Measurements from ENCODE around the gene SRGAP1. TPM values are rescaled to one million over a fixed set of nuclear protein-coding genes. Genes with fewer than 3 reads are reported as not detected.

The SRGAP1 gene
- total RNA-seq, 2 experiments from 2014 or later = 0.02 to 0.21 TPM

DNA sequence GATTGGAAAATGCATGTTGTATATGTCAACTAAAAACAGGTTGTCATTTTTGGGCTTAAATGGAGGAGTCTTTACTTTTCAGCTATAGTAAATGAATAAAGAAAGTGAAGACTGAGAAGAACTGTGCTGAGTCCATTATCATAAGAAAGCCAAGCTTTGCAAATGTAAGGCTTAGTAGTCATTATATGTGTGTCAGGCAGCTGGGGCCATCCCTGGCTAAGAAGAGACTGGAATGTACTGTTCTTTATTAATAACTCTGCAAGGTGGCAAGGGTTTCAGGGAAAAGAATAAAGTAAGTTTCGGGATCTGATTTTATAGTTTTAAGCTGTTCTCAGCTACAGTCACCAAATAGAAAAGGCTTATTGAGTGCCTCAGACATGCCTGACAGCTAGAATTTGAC lies 48.7 kb downstream of the SRGAP1 start:
- DNase-seq (no peak), ATAC-seq (no peak)
- H3K27ac Mint-ChIP-seq = no peak overlapping the region
- H3K36me3 Mint-ChIP-seq (ENCODE audit: low read depth) = no peaks in the 10 kb centered on the region
- H3K9me3 Mint-ChIP-seq (ENCODE audit: low read depth) = no peaks in the 10 kb centered on the region
- no peaks in the 10 kb centered on the region for H3K4me1 Mint-ChIP-seq
- CTCF ChIA-PET = interaction anchor here (0.6 kb wide), 1 partner anchor 516 kb away, joined by 4 read pairs; no protein-coding TSS in a partner anchor
- intact Hi-C loops (cut with DNase I, micrococcal nuclease) = no loop called here
- POLR2A ChIA-PET = no interaction called here
- no peak overlapping the region for H3K4me3 Mint-ChIP-seq
- peaks cover 4% of the 10 kb centered on the region for H3K27me3 Mint-ChIP-seq

DNA sequence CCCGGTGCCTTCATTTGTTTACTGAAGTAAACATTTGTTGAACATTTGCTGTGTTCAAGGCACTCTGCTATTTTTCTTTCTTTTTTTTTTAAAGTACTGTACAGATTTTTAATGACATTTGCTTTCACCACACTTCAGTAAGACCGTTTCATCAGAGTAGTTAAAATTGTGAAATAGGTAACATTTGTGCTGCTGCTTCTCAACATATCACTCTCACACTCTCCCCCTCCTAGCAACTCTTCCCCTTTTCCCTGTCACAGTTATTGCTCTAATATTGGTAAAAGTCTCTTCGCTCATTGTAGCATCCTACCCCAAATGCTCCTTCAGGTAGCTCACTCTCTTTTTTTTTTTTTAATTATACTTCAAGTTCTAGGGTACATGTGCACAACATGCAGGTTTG lies 49.6 kb downstream of the SRGAP1 start:
- ChIA-PET CTCF (no interaction called here), POLR2A (no interaction called here)
- no peak for DNase-seq
- no peak overlapping the region for H3K4me3 Mint-ChIP-seq
- no peaks in the 10 kb centered on the region for H3K36me3 Mint-ChIP-seq (ENCODE audit: low read depth)
- H3K27ac Mint-ChIP-seq = no peak overlapping the region
- peaks cover 4% of the 10 kb centered on the region for H3K27me3 Mint-ChIP-seq
- intact Hi-C loops (cut with DNase I, micrococcal nuclease) = no loop called here
- ATAC-seq = no peak
- H3K4me1 Mint-ChIP-seq = no peaks in the 10 kb centered on the region
- no peaks in the 10 kb centered on the region for H3K9me3 Mint-ChIP-seq (ENCODE audit: low read depth)

DNA sequence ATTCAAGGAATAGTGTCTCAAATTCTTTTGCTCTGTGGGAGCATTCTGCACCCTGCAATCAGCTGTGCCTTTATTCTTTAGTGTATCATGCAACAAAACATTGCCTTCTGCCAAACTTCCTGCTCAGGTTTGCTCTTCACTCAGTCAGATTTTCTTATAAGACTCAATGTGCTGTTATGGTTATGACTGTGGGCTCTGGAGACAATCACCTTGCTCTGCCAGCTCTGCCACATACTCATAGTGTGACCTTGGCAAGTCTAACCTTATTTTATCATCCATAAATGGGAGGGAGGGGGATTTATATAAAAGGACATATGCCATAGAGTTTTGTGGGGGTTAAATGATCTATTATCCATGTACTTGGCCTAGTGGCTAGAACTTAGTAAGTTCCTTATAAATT lies 51.3 kb downstream of the SRGAP1 start:
- Mint-ChIP-seq H3K27ac (no peak overlapping the region), H3K9me3 (ENCODE audit: low read depth) (no peaks in the 10 kb centered on the region), H3K4me3 (no peak overlapping the region), H3K27me3 (peaks cover 7% of the 10 kb centered on the region), H3K36me3 (ENCODE audit: low read depth) (no peaks in the 10 kb centered on the region), H3K4me1 (no peaks in the 10 kb centered on the region)
- no peak for DNase-seq
- intact Hi-C loops (cut with DNase I, micrococcal nuclease) = no loop called here
- ATAC-seq = no peak
- ChIA-PET POLR2A (no interaction called here), CTCF (no interaction called here)

DNA sequence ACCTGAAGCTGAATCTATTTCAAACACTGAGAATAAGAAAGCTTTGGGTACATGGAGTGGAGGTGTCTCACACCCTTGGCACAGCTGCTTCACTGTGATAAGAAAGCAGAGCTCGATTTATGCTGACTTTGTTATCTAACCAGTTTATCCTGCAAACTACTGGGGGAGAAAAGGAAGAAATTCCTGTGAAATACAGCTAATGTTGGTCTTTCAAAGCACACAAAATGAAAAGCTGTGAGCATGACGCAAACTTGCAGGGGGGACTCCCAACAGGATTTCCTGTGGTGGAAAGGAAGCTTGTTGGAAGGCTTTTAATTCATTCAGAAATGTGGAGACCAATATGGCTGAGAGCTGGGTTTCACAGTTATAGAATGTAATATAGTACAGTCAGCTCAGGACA lies 53.4 kb downstream of the SRGAP1 start:
- no peaks in the 10 kb centered on the region for H3K9me3 Mint-ChIP-seq (ENCODE audit: low read depth)
- H3K4me1 Mint-ChIP-seq = no peaks in the 10 kb centered on the region
- no peak overlapping the region for H3K27ac Mint-ChIP-seq
- intact Hi-C loops (cut with DNase I, micrococcal nuclease) = no loop called here
- CTCF ChIA-PET = interaction anchor here (0.9 kb wide), 1 partner anchor 386 kb away, joined by 3 read pairs; no protein-coding TSS in a partner anchor
- H3K36me3 Mint-ChIP-seq (ENCODE audit: low read depth) = no peaks in the 10 kb centered on the region
- H3K27me3 Mint-ChIP-seq = peaks cover 9% of the 10 kb centered on the region
- H3K4me3 Mint-ChIP-seq = no peak overlapping the region
- DNase-seq (no peak), ATAC-seq (no peak)
- POLR2A ChIA-PET = no interaction called here

DNA sequence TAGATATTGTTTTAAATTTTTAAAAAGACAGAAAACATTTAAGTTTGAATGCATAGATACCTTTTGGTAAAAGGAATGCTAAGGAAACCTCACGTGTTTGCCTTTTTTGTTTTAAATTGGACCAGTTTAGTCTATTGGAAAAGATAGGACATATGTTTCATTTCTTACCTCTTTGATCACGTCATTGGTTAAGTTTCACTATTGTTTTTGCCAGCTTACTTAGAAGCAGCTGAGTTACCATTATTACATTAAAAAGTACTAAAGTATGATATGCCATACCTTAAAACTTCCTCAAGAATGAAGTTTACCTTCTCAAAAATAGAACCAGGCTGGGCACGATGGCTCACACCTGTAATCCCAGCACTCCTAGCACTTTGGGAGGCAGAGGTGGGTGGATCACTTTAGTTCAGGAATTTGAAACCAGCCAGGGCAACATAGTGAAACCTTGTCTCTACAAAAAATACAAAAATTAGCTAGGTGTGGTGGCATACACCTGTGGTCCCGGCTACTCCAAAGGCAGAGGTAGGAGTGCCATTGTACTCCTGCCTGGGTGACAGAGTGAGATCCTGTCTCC lies 54.4 kb downstream of the SRGAP1 start:
- intact Hi-C loops (cut with DNase I, micrococcal nuclease) = no loop called here
- Mint-ChIP-seq H3K4me3 (no peak overlapping the region), H3K27ac (no peak overlapping the region), H3K36me3 (ENCODE audit: low read depth) (no peaks in the 10 kb centered on the region), H3K27me3 (peaks cover 9% of the 10 kb centered on the region), H3K9me3 (ENCODE audit: low read depth) (no peaks in the 10 kb centered on the region), H3K4me1 (no peaks in the 10 kb centered on the region)
- ATAC-seq (no peak), DNase-seq (no peak)
- ChIA-PET POLR2A (no interaction called here), CTCF (interaction anchor here (0.6 kb wide), 1 partner anchor 67 kb away, joined by 5 read pairs; no protein-coding TSS in a partner anchor)

DNA sequence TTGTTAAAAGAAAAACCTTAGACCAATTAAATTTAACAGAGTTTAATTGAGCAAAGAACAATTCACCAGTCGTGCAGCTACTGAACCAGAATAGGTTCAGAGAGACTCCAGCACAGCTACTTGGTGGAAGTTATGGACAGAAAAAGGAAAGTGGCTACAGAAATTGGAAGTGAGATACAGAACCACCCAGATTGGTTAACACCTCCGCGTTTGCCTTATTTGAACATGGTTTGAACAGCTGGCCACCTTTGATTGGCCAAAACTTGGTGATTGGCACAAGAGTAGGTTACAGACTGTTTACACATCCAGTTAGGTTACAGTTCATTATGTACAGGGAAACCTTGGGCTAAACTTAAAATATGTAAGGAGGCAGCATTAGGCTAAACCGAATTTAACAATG lies 54.9 kb downstream of the SRGAP1 start:
- no peaks in the 10 kb centered on the region for H3K4me1 Mint-ChIP-seq
- intact Hi-C loops (cut with DNase I, micrococcal nuclease) = no loop called here
- ChIA-PET POLR2A (no interaction called here), CTCF (no interaction called here)
- no peak for ATAC-seq
- DNase-seq = no peak
- no peaks in the 10 kb centered on the region for H3K9me3 Mint-ChIP-seq (ENCODE audit: low read depth)
- H3K4me3 Mint-ChIP-seq = no peak overlapping the region
- H3K27me3 Mint-ChIP-seq = peaks cover 13% of the 10 kb centered on the region
- H3K36me3 Mint-ChIP-seq (ENCODE audit: low read depth) = no peaks in the 10 kb centered on the region
- no peak overlapping the region for H3K27ac Mint-ChIP-seq

DNA sequence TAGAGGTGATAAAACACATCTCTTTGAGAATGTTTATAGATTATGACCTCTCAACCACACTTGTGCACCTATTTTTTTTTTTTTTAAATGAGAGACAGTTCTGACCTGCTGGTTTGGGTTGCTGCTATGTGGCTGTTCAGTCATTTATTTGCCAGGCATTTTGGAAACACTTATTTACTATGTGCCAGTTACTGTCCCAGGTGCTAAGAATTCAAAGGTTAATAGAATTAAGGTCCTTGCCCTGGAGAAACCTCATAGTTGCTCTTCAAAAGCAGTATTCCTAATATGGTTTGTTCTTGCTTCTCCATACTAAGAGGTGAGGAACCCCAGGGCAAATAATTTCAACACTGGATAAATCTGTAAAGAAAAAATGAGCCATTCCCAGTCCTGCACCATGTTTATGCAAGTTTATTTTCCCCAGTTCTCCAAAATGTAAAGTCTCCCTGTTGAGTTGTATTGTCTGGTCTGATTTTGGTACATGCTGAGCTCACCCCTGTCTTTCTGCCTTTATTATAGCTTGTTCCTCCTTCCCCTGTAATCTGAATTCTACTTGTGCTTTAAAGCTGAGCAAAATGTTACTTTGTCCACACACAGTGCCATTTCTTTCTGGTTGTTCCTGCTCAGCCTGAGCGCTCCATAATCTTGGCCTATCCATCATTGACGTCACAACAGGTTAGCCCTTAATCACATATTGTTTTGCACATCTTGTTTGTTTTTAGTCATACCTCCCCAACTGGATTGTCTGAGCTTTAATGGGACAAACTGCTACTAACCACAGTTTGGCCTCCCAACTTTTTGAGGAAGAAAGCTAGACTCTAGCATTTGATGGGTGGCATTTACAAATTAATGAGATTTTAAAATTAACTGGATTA lies 56.7 kb downstream of the SRGAP1 start:
- POLR2A ChIA-PET = no interaction called here
- intact Hi-C loops (cut with DNase I, micrococcal nuclease) = no loop called here
- DNase-seq (no peak), ATAC-seq (no peak)
- CTCF ChIA-PET = no interaction called here
- no peak overlapping the region for H3K27ac Mint-ChIP-seq
- H3K4me3 Mint-ChIP-seq = no peak overlapping the region
- peaks cover 13% of the 10 kb centered on the region for H3K27me3 Mint-ChIP-seq
- no peaks in the 10 kb centered on the region for H3K36me3 Mint-ChIP-seq (ENCODE audit: low read depth)
- no peaks in the 10 kb centered on the region for H3K9me3 Mint-ChIP-seq (ENCODE audit: low read depth)
- no peaks in the 10 kb centered on the region for H3K4me1 Mint-ChIP-seq

DNA sequence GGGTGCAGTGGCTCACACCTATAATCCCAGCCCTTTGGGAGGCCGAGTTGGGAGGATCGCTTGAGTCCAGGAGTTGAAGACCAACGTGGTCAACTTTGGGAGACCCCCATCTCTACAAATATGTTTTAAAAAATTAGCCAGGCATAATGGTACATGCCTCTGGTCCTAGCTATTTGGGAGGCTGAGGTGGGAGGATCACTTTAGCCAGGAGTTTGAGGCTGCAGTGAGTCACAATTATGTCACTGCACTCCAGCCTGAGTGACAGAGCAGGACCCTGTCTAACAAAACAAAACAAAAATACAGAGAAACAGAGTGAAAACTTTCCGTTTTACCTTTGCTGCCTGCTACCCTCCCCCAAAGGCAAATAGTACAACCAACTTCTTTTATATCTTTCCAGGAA lies 60.2 kb downstream of the SRGAP1 start:
- Mint-ChIP-seq H3K4me3 (no peak overlapping the region), H3K9me3 (ENCODE audit: low read depth) (no peaks in the 10 kb centered on the region), H3K36me3 (ENCODE audit: low read depth) (no peaks in the 10 kb centered on the region), H3K27me3 (peaks cover 9% of the 10 kb centered on the region), H3K27ac (no peak overlapping the region), H3K4me1 (no peaks in the 10 kb centered on the region)
- CTCF ChIA-PET = no interaction called here
- DNase-seq (no peak), ATAC-seq (no peak)
- intact Hi-C loops (cut with DNase I, micrococcal nuclease) = no loop called here
- POLR2A ChIA-PET = no interaction called here

DNA sequence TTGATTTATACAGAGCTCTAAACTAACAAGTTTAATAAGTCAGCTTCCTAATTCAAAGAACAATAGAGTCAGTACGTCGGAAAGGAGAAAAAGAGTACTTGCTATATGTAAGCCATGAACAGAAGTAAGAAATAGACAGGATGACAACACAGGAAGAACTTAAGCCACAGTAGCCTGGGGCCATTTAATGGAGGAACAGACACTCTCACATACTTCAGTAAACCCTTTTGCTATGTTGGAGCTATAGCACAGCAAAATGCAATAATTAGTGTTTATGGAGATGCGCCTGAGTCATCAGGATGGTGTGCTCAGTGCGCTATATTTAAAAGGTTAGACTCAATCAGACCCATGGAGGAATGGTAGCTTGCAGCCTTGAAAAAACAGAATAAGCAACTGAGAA lies 61.0 kb downstream of the SRGAP1 start:
- H3K4me1 Mint-ChIP-seq = no peaks in the 10 kb centered on the region
- no peaks in the 10 kb centered on the region for H3K9me3 Mint-ChIP-seq (ENCODE audit: low read depth)
- H3K27me3 Mint-ChIP-seq = peaks cover 7% of the 10 kb centered on the region
- CTCF ChIA-PET = interaction anchor here (0.6 kb wide), 1 partner anchor 24 kb away, joined by 3 read pairs; no protein-coding TSS in a partner anchor
- H3K4me3 Mint-ChIP-seq = no peak overlapping the region
- H3K27ac Mint-ChIP-seq = no peak overlapping the region
- DNase-seq (no peak), ATAC-seq (no peak)
- H3K36me3 Mint-ChIP-seq (ENCODE audit: low read depth) = no peaks in the 10 kb centered on the region
- intact Hi-C loops (cut with DNase I, micrococcal nuclease) = no loop called here
- POLR2A ChIA-PET = no interaction called here

DNA sequence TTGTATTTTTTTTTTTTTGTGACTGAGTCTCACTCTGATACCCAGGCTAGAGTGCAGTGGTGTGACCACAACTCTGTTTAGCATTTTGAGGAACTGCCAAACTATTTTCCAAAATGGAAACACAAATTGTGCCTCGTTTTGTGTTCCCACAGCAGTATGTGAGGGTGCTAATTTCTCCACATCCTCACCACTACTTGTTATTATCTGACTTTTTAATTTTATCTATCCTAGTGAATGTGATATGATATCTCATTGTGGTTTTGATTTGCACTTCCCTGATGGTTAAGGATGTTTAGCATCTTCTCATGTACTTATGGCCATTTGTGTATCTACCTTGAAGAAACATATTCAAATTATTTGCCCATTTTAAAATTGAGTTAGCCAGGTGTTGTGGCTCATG lies 62.4 kb downstream of the SRGAP1 start:
- CTCF ChIA-PET = no interaction called here
- no peak overlapping the region for H3K27ac Mint-ChIP-seq
- H3K36me3 Mint-ChIP-seq (ENCODE audit: low read depth) = no peaks in the 10 kb centered on the region

DNA sequence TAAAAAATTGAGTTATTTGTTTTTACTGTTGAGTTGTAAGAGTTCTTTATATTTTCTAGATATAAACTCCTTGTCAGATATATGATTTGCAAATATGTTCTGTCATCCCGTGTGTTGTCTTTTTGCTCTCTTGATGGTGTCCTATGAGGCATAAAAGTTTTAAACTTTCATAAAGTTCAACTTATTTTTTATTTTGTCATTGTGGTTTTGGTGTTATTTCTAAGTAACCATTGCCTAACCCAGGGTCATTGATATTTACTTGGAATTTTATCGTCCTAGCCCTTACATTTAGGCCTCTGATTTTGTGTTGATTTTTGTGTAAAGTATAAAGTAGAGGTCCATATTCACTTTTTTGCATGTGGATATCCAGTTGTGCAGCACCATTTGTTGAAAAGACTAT lies 63.1 kb downstream of the SRGAP1 start:
- ChIA-PET CTCF (no interaction called here), POLR2A (no interaction called here)
- intact Hi-C loops (cut with DNase I, micrococcal nuclease) = no loop called here
- H3K36me3 Mint-ChIP-seq (ENCODE audit: low read depth) = no peaks in the 10 kb centered on the region
- H3K27me3 Mint-ChIP-seq = peaks cover 4% of the 10 kb centered on the region
- H3K4me1 Mint-ChIP-seq = no peaks in the 10 kb centered on the region
- no peak overlapping the region for H3K27ac Mint-ChIP-seq
- no peak overlapping the region for H3K4me3 Mint-ChIP-seq
- no peak for ATAC-seq
- DNase-seq = no peak
- H3K9me3 Mint-ChIP-seq (ENCODE audit: low read depth) = no peaks in the 10 kb centered on the region

More for the DNA sequence above, 62.4 kb downstream of the SRGAP1 start:
- no peak for ATAC-seq
- POLR2A ChIA-PET = no interaction called here
- H3K4me3 Mint-ChIP-seq = no peak overlapping the region
- no peak for DNase-seq
- intact Hi-C loops (cut with DNase I, micrococcal nuclease) = no loop called here
- no peaks in the 10 kb centered on the region for H3K4me1 Mint-ChIP-seq
- peaks cover 4% of the 10 kb centered on the region for H3K27me3 Mint-ChIP-seq
- H3K9me3 Mint-ChIP-seq (ENCODE audit: low read depth) = no peaks in the 10 kb centered on the region

DNA sequence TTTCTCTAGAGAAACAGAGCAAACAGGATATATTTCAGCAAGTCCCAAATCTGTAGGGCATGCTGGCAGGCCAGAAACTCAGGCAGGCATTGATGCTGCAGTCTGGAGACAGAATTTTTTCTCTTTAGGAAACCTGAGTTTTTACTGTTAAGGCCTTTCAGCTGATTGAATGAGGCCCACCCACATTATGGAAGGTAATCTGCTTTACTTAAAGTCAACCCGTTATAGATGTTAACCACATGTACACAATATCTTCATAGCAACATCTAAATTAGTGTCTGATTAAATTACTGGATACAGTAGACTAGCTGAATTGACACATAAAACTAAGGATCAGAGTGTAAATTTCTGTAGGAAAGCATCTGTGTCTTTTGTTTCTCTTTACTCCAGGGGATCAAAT lies 65.2 kb downstream of the SRGAP1 start:
- CTCF ChIA-PET = no interaction called here
- Mint-ChIP-seq H3K4me1 (no peaks in the 10 kb centered on the region), H3K27ac (no peak overlapping the region), H3K36me3 (ENCODE audit: low read depth) (no peaks in the 10 kb centered on the region), H3K27me3 (peaks cover 3% of the 10 kb centered on the region), H3K9me3 (ENCODE audit: low read depth) (no peaks in the 10 kb centered on the region), H3K4me3 (no peak overlapping the region)
- intact Hi-C loops (cut with DNase I, micrococcal nuclease) = no loop called here
- POLR2A ChIA-PET = no interaction called here
- ATAC-seq = no peak
- no peak for DNase-seq

Data from activated CD4-positive, alpha-beta T cell treated with anti-CD3 and anti-CD28 coated beads for 36 hours (primary cell).